ENCODE results near the gene SLC13A3.

SLC13A3 gene

DNA sequence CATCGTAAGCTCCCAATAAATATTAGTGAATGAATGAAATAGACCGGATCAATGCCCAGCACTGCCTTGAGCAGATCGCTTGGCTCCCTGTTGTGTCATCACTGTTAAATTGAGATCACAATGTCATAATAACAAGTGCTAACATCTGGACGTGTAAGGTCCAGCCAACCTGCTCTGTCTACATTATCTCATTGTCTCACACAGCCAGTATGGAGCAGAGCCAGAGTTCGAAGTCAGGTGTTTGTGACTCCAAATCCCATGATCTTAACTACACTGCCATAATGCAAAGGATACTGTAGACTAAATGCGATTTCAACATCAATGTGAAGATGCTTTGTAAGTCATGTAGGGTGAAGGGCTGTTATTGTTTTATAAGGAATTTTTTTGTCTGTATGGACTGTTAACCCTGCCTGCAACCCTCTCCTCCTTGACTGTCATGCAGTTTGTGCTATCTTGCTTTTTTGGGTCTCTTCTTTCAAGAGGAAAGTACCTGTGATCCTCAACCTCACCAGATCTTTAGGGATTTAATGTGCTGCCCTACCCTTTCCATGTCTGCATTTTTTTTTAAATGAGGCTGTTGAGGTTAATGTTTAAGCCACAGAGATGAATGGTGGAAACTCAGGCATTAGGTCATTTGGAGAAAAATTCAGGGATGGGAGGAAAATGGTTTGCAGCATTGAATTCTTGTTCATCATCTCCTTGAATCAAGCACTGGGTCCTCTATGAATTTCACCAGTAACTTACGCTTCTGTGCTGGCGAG is 51.9 kb downstream of the SLC13A3 start:
- DNase-seq (ENCODE audit: low read depth in 1 of 2, low spot score in 1 of 2) = no peak
- no peak for TF ChIP-seq JUND (IDR thresholded peaks at IDR 0.05; ENCODE audit: low read depth)
- in situ Hi-C loops (cut with HindIII; ENCODE audit: low pct_unique_long_range_greater_than_20kb, low sequenced_read_pairs) = no loop called here

GRCh38 chr20:46595933-46596332 is 55.3 kb downstream of the SLC13A3 start:
- in situ Hi-C loops (cut with HindIII; ENCODE audit: low pct_unique_long_range_greater_than_20kb, low sequenced_read_pairs) = no loop called here
- no peak for TF ChIP-seq JUND (IDR thresholded peaks at IDR 0.05; ENCODE audit: low read depth)
- DNase-seq (ENCODE audit: low read depth in 1 of 2, low spot score in 1 of 2) = no peak

DNA sequence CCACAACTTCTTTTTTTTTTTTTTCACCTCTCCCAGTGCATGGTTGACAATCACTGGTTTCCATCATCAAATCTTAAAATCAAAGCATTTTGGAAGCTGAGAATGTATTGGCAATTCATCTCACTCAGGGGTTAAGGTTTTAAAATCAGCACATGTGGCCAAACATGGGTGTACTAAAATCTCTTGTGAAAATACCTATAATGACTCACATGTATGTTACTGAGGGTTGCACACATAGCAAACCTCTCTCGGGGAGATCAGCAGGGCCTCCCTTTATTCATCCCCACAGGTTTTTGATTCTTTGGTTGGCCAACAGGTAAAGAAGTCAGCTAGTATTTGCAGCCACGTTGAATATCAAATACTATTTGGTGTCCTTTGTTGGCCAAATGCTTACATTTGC is 56.5 kb downstream of the SLC13A3 start:
- no peak for TF ChIP-seq JUND (IDR thresholded peaks at IDR 0.05; ENCODE audit: low read depth)
- DNase-seq (ENCODE audit: low read depth in 1 of 2, low spot score in 1 of 2) = no peak
- in situ Hi-C loops (cut with HindIII; ENCODE audit: low pct_unique_long_range_greater_than_20kb, low sequenced_read_pairs) = no loop called here

DNA sequence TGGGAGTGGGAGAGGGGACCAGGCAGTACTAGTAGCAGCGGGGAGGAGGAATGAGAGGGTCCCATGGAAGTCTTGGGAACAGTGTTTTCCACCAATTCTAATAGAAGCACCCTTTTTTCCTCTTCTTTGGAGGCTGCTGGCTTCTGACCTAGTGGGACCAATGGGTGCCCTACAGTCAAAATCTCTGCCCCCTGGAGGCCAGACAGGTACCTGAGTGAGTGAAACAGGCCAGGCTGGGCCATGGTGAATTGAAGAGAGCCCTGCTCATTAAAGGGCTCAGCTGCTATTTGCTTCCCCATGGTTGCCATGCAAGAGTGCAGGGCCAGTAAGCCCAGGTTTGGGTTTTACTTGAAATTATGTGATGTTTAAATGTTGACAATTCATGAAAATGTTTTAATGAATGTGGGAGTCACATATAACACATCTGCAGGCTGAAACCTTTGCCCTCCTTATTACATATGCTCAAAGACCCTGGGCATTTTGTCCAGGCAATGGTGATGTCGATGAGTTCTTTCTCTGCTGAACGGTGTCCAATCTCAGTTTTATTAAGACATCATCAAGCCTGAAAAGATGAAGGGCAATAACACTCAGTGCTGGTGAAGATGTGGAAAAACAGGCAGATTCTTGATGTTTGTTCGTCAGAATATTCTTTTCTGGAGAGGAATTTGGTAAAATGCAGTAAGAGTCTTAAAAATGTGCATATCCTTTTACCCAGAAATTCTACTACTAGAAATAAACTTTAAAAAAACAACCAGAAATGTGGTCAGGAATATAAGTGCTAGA is 58.5 kb downstream of the SLC13A3 start:
- in situ Hi-C loops (cut with HindIII; ENCODE audit: low pct_unique_long_range_greater_than_20kb, low sequenced_read_pairs) = no loop called here
- peak in 1 of 2 experiments; percentile 28 for DNase-seq (ENCODE audit: low read depth in 1 of 2, low spot score in 1 of 2)

DNA sequence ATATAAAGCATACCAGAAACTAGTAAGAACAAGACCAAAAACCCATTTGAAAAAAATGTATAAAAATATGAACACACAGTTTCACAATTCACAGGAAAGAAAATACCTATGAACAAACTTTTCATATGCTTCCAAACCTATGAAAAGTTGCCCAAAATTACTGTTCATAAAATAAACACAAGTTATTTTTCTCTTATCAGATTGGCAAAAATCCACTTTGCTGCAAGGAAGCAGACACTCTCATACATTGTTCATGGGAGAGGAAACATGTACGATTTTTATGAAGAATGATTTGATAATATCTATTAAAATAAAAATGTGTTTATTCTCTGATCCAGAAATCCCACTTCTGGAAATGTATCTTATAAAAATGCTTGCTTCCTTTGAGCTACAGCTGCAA is 60.8 kb downstream of the SLC13A3 start:
- no peak for TF ChIP-seq JUND (IDR thresholded peaks at IDR 0.05; ENCODE audit: low read depth)
- no peak for DNase-seq (ENCODE audit: low read depth in 1 of 2, low spot score in 1 of 2)
- in situ Hi-C loops (cut with HindIII; ENCODE audit: low pct_unique_long_range_greater_than_20kb, low sequenced_read_pairs) = no loop called here

More for the DNA sequence above, 58.5 kb downstream of the SLC13A3 start:
- no peak for TF ChIP-seq JUND (IDR thresholded peaks at IDR 0.05; ENCODE audit: low read depth)

- DNase-seq (ENCODE audit: low read depth in 1 of 2, low spot score in 1 of 2) = no peak
- in situ Hi-C loops (cut with HindIII; ENCODE audit: low pct_unique_long_range_greater_than_20kb, low sequenced_read_pairs) = no loop called here
- TF ChIP-seq JUND (IDR thresholded peaks at IDR 0.05; ENCODE audit: low read depth) = no peak
These were observed 62.4 kb downstream of the SLC13A3 start for GRCh38 chr20:46588532-46589511.

DNA sequence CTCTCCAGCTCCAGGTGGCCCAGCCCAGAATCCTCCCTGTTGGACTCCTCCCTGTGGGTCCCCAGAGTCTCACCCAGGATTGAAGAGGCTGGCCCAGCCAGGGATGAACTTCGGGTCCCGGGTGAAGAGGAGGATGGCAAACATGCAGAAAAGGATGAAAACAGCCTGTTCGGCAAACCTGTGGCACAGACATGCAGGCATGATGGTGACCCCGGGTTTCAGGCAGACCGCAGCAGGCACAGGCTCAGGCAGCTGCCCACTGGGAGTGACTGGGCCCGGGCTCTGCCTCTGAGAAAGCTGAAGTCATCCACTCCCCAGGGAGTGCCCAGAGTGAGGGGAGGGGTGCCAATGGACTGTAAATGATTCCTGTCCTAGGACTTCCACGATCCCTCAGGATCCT is 63.3 kb downstream of the SLC13A3 start:
- DNase-seq (ENCODE audit: low read depth in 1 of 2, low spot score in 1 of 2) = no peak
- TF ChIP-seq JUND (IDR thresholded peaks at IDR 0.05; ENCODE audit: low read depth) = no peak
- in situ Hi-C loops (cut with HindIII; ENCODE audit: low pct_unique_long_range_greater_than_20kb, low sequenced_read_pairs) = no loop called here

- in situ Hi-C loops (cut with HindIII; ENCODE audit: low pct_unique_long_range_greater_than_20kb, low sequenced_read_pairs) = no loop called here
- TF ChIP-seq JUND (IDR thresholded peaks at IDR 0.05; ENCODE audit: low read depth) = no peak
- DNase-seq (ENCODE audit: low read depth in 1 of 2, low spot score in 1 of 2) = no peak
These were observed 64.5 kb downstream of the SLC13A3 start for GRCh38 chr20:46586724-46587123.

DNA sequence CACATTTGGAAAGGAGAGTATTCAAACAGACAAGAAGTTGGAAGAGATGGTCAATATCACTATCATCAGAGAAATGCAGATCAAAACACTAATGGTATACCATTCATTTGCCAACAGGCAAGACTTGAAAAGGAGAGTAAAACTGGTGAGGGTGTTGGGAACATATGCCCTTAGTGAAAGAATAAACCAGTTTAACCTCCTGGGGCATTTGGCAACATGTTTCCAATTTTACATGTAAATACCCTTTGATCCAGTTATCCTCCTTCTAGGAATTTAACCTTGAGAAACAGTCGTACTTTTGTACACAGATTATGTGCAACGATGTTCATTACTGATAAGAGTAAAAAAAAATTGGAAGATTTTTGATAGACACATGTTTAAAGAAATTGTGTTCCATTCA is 66.8 kb downstream of the SLC13A3 start:
- DNase-seq (ENCODE audit: low read depth in 1 of 2, low spot score in 1 of 2) = no peak
- in situ Hi-C loops (cut with HindIII; ENCODE audit: low pct_unique_long_range_greater_than_20kb, low sequenced_read_pairs) = no loop called here
- no peak for TF ChIP-seq JUND (IDR thresholded peaks at IDR 0.05; ENCODE audit: low read depth)

DNA sequence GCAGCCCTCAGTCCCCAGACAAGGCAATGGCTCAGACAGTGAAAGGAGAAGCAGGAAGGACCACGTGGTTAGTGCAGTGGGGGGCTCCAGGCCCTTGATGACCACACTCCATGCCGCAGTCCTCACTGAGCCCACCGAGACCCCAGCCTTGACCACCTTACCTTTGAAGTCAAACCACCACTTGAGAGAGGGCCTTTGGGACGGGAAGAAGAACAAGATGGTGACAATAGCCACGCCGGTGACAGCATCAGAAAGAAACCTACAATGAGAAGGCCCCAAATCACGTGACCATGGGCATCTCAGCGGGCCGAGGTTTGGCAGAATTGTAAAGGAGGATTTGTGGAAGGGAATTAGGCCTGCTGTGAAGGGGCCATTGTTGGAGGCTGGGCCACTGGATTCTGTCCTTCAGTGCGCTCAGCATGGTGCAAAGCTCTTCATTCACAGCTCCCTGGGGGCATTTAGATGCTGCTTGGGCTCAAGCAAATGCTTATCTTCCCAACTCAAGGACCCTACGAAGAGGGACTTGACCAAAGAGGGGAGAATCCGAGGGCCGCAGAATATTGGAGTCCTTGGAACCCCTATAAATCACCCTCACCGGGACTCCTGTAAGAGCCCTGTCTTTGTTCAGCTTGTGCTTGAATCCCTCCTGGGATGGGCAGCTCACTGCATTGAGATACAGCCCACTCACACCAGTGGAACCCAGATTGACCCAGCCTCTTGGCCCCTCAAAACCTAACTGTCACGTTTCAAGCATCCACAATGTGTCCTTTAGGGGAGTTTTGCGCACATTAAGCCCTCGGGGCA is 67.6 kb downstream of the SLC13A3 start:
- no peak for DNase-seq (ENCODE audit: low read depth in 1 of 2, low spot score in 1 of 2)
- in situ Hi-C loops (cut with HindIII; ENCODE audit: low pct_unique_long_range_greater_than_20kb, low sequenced_read_pairs) = no loop called here
- no peak for TF ChIP-seq JUND (IDR thresholded peaks at IDR 0.05; ENCODE audit: low read depth)

GRCh38 chr20:46582648-46583047 is 68.6 kb downstream of the SLC13A3 start:
- in situ Hi-C loops (cut with HindIII; ENCODE audit: low pct_unique_long_range_greater_than_20kb, low sequenced_read_pairs) = no loop called here
- DNase-seq (ENCODE audit: low read depth in 1 of 2, low spot score in 1 of 2) = peak in 1 of 2 experiments; percentile 36
- no peak for TF ChIP-seq JUND (IDR thresholded peaks at IDR 0.05; ENCODE audit: low read depth)

DNA sequence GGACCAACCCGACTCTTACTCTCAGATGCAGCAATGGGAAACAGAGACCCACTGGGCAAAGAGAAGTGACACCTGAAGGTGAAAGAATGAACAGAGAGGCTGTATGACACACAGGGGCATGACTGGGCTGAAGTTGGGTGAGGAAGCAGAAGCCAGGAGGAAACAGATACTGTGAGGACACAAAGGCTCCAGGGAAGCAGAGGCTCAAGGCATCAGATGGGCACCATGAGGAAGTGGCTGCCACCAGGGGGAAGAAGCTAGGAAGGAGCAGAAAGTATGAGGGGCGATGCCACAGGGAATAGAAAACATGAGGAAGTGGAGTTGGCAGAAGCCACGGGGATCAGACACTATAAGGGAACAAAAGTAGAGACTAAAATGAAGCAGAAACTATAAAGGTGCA is 69.9 kb downstream of the SLC13A3 start:
- no peak for DNase-seq (ENCODE audit: low read depth in 1 of 2, low spot score in 1 of 2)
- in situ Hi-C loops (cut with HindIII; ENCODE audit: low pct_unique_long_range_greater_than_20kb, low sequenced_read_pairs) = no loop called here

More for the DNA sequence above, 69.9 kb downstream of the SLC13A3 start:
- TF ChIP-seq JUND (IDR thresholded peaks at IDR 0.05; ENCODE audit: low read depth) = no peak
